ENCODE measurements around the gene ARFGAP3.
A peak's percentile ranks its signal among the peaks of the same experiment; 100 is the strongest.

Gene ARFGAP3, protein sequence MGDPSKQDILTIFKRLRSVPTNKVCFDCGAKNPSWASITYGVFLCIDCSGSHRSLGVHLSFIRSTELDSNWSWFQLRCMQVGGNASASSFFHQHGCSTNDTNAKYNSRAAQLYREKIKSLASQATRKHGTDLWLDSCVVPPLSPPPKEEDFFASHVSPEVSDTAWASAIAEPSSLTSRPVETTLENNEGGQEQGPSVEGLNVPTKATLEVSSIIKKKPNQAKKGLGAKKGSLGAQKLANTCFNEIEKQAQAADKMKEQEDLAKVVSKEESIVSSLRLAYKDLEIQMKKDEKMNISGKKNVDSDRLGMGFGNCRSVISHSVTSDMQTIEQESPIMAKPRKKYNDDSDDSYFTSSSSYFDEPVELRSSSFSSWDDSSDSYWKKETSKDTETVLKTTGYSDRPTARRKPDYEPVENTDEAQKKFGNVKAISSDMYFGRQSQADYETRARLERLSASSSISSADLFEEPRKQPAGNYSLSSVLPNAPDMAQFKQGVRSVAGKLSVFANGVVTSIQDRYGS

DNA sequence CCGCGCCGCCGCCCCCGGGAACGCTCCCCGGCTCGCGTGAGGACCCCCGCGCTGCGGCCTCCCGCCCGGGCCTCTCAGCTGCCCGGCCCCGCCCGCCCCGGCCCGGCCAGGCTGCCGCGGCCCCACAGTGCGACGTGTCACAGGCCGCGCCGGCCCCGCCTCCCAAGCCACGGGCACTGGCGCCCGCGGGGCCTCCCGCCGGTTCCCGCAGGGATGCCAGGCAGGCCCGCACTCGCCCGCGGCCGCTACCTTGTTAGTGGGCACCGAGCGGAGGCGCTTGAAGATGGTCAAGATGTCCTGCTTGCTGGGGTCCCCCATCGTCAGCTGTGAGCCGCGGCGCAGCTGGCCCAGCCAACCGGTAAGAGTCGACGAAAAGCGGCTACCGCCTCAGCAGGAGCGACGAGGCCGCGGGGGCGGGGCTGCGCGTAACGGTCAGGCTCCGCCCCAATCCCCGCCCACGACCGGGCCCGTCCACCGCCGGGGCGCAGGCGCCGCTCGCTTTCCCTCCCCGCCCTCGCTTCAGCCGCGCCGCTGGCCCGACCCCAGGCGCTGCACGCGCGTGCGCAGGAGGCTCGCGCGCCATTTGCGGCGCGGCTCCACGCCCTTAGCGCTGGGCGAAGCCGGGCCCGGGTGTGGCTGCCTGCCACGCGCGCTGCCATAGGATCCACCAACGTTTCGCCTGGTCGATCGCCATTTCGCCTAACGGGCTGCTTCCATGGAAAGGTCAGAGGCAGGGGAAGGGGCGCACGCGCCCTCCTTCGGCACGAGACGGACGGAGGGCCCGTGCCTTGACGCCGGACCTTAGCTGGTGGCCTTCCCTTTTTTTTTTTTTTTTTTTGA, at the start of gene ARFGAP3:
ARFGAP3 (minus strand) TSS at position 409 of the 840 bp plus-strand sequence; CDS start at position 318, 91 bp downstream.
- DNase-seq (ENCODE audit: low spot score), result peak; percentile 100

DNA sequence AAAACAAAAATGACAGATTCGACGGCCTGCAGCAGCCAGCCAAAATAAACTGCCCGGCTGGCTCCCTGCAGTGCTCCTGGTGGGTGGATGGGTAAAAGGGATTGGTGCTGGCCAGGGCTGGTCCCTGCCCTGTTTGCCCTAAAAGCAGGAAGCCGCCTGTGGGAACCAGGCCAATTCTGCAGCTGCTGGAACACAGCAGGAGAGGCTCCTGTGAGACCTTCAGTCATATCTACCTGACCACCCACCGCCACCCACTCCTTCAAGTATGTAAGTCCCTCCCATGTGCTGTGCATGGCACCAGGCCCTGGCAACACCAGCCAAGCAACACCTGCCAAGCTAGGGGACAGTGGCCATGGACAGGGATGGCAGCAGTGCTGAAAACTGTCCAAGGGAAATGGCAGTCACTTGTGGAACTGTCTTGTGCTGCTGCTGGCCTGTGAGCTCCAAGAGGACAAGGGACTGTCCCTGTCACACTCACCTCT, 48.7 kb upstream of the ARFGAP3 start:
- no peak for DNase-seq (ENCODE audit: low spot score)

DNA sequence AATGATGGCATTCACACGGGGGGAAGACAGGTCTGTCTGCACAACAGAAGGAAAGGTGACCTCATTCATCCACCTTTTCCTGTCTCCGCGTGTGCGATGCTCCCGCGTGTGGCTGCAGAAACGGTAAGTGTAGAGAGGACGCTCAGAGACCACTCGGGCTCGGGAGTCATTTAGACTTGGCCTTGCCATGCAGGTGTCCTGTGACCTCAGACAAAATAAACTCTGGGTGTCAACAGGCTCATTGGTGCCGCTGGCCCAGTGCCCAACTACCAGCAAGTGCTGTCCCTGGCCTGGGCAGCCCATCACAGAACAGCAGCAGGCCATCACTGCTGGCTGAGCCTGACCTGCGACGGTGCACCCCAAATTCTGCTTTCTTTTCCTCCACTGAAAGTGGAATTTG, 48.1 kb upstream of the ARFGAP3 start:
- no peak for DNase-seq (ENCODE audit: low spot score)

DNA sequence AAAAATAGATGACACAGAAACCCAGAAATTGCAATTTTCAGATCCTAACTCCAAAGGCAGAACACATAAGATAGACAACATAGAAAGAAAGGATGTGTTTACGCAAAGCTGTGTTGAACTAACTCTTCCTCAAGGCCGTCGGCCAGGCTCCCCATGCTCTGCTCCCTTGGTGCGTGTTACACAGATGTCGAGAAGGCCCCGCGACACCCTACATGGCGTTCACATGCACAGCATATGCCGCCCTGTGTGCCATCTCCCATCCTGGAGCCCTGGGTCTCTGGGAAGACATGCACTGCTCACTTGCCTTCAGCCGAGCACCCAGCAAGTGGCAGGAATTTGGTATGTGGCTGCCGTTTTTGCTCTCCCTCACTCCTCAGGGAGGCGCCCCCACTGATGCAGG, 47.0 kb upstream of the ARFGAP3 start:
- DNase-seq (ENCODE audit: low spot score), result no peak

DNA sequence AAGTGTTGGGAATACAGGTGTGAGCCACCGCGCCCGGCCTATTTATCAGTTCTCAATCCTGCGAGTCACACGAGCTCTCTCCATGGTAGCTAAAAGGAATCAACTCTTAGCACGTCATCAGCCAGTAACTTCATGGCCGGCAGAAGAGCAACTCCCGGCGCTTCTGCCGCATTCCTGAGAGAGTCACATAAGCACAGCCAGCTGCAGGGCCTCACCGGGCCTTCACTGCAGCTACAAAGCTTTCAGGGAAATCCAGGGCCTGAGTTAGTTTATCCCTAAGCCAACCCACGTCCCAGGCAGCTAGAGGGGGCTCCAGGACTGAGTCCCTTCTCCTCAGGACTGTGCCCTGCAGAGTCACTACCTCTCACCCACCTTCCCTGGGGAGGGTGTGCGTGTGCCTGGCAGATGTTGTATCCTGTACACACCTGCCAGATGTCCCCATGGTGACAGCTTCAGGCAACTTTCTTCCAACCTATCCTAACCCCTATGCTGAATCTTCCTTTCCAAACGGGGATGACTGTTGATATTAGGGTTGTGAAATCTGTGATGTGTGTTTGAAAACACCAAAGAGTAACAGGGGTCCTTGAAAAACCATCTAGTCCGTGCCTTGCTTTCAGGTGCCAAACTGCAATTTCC, 45.9 kb upstream of the ARFGAP3 start:
- no peak for DNase-seq (ENCODE audit: low spot score)

DNA sequence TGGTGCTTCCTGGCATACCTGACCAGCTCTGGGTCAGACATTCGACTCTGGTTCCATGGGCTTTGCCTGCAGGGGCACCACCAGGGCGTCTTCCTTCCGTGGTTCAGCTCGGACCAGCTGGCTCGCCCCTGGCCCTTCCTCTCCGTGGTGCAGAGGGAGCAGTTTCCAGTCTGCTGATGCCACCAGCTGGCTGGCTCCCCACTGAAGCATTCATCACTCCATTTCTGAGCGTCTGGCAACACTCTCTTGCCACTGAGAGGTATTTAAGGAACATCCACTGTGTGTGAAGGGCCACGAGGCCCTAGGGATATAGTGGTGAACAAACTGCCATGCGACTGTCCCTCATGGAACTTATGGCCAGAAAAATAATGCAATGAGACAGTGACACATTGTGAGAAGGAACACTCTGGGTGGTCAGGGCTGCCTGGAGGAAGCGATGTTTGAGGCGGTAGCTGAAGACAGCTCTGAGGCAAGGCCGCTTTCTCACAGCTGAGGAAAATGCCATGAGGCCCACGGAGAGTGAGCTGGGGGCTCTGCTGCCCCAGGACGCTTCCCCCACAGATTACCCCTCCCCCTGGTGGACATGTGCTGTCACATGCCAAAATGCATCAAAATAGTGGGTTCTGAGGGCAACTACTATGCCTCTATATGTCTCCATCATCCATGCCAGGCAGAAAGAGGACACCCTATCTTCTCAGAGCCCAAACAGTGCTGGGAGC, 44.9 kb upstream of the ARFGAP3 start:
- DNase-seq (ENCODE audit: low spot score), result no peak

DNA sequence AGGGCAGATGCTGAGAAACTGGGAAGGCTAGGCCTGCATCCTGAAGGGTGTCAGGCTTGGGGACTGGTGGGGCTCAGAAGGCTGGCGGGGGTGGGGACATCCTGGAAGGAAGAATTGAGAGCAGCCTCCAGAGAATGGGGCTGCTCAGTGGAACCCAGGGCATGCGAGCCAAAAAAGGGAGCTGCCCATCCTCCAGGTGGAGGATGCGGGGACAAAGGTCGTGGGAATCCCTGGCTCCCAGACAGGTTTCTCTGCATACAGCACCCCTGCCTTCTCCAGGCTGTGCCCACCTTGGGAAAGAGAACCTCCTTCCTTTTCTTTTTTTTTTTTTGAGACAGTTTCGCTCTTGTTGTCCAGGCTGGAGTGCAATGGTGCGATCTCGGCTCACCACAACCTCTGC, 40.9 kb upstream of the ARFGAP3 start:
- DNase-seq (ENCODE audit: low spot score), result no peak

DNA sequence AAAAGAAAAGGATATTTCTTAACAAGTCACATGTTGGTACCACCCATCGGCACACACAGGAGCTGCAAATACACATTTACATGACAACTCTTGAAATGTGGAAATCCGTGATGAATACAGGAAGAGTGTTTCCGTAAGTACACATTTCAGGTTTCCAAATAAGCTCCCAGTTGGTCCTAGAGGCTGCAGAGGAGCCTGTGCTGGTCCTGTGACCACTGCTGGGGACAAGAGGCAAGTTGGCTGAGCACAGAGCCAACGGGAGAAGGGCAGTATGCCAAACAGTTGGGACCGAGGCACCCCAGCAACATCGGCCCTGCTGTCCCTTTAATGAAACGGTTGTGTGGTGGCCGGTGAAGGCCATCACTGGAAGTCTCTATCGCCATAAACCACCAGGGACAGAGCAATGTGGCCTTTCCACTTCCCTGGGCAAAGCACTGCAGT, 38.5 kb upstream of the ARFGAP3 start:
- no peak for DNase-seq (ENCODE audit: low spot score)

DNA sequence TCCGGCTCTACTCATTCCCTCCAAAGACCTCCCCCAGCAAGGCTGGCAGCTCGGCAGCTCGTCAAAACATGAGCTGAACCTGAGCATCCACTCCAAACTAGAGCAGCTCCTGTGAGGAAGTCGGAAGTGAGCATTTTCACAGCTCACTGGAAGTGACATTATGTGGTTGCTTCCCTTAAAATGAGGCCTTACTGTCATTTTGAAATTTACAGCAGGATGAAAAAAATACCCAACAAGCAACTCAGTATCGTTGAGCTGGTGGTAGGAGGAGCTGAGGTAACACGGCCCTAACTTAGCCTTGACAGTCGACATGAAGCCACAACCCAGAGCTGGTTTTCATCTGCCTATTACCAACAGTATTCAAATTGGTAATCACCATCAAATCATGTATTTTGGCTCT, 38.0 kb upstream of the ARFGAP3 start:
- DNase-seq (ENCODE audit: low spot score), result no peak

DNA sequence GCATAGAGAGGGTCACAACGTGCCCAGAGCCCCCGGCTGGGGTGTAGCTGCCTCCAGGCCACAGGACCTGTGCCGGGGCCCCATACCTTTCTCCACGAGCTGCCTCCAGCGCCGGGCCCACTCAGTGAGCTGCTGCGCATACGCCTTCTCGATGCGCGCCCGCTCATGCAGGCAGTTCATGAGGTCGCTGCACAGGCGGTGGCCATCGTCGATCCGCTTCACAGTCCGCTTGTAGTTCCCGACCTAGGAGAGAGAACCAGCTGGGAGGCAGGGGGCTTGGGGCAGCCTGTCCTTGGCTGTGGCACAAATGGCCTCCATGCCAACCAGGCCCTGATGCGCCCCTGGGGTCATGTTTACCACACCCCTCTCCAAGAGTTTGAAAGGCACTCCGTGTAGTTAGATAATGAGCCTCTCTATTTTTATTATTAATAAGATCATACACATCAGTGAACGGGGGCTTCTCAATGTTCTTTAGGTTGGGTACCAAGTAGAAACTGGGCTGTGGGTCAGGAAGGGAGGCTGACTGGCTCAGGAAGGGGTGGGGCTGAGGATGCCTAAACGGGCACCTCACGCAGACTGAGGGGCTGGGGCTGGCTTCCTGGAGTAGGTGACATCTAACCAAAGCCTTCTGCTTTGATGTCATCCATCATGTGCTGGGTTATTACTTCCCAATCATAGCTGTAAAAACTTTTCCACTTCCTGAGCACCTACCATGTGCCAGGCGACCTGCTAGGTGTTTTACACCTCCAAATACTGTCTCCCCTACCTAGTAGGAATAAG, 36.5 kb upstream of the ARFGAP3 start:
- no peak for DNase-seq (ENCODE audit: low spot score)

DNA sequence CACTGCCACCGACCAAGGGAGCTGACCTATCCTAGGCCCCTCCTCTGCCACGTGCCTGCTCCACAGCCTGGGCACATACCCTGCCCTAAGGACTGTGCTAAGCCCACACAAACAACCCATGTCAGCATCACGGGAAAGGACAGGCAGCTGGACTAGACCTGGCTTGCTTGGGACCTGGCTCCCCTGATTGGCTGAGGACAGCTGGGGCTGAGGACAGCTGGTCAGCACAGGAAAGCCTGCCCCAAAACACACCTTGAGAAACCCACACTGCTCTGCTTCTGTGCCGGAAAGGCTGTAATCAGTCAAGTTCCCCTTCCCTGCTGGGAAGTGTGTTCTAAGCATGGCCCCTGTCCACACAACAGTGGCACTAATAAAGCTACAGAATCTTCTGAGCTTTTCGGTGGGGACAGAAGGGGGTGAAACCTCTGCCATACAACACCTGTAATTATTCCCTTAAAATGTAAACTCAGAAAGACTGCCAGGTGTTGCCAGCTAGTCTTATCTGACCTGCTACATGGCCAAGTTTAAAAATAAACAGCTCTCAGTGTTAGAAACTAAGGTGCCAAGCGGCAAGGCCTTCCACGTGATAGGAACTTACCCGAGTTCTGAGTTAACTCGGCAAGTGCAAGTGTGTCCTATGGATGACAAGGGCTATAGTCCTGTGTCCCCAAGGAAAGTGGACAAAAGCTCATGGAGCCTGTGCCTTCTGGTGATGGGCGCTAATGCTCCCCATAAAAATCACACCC, 35.7 kb upstream of the ARFGAP3 start:
- no peak for DNase-seq (ENCODE audit: low spot score)

DNA sequence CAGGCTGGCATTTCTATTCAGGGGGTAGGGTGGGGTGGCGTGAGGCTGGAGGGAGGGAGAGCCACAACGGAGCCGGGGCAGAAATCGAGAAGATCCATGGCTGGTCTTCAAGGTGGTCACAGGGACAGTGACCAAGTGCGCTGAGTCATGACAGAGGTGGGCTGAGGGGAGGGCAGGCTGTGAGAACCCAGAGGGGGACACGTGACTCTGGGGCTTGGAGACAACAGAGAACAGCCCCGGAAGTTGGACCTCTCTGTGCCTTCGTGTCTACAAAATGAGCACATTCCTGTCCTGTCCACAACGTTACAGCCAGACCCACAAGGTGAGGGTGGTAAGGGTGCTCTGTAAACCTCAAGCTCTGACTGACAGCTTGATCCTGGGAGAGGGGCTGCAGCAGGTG, 35.1 kb upstream of the ARFGAP3 start:
- DNase-seq (ENCODE audit: low spot score), result no peak

DNA sequence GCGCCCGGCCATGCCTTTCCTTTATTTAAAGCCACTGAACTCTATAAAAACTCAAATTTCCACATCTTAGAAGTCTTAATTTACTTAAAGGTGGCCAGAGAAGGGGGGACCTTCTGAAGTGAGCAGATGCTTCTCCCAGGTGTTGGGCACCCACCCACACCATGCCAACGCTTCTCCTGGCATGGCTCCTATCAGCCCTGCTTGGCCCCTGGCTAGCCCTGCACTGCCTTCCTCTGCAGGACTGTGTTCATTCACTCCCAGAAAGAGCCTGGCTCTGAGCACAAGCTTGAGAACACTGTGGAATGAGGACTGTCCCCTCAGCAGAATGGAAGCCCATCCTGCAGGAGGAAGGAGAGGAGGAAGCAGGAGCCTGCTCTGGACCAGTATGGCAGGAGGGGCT, 34.6 kb upstream of the ARFGAP3 start:
- no peak for DNase-seq (ENCODE audit: low spot score)

DNA sequence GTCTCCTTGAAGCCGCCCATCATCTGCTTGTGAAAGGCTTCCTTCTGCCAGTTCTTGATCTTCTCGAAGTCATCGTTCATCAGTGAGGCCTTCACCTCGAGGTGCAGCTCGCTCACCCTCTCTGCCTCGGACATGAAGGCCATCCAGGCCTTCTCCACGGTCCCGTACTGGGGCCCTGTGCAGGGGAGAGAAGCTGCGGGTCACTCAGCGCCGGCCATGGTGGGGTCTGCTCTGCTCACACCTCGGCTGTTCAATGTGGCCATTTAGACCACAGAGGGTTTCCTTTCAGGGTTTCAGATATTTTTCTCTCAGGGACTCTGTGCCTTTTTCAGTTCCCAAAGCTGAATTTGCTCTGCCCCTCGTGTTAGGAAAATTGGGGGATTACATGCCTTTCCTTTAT, 33.9 kb upstream of the ARFGAP3 start:
- no peak for DNase-seq (ENCODE audit: low spot score)

DNA sequence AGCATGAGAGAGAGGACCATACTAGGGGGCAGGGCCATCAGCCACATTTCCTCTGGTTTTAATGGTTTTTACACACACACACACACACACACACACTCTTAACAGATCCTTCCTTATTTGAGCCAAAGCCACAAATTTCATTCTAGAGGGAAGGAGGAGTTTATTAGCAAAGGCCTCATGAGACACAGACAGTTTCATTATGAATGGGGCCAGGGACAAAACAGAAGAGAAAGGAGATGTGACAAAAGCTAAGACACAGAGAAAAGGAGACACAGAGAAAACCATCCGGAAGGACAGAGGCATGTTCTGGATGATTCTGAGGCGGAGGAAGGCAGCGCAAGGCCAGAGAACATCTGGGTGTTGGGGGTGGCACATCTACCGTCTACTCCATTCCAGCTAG, 32.2 kb upstream of the ARFGAP3 start:
- DNase-seq (ENCODE audit: low spot score), result no peak

DNA sequence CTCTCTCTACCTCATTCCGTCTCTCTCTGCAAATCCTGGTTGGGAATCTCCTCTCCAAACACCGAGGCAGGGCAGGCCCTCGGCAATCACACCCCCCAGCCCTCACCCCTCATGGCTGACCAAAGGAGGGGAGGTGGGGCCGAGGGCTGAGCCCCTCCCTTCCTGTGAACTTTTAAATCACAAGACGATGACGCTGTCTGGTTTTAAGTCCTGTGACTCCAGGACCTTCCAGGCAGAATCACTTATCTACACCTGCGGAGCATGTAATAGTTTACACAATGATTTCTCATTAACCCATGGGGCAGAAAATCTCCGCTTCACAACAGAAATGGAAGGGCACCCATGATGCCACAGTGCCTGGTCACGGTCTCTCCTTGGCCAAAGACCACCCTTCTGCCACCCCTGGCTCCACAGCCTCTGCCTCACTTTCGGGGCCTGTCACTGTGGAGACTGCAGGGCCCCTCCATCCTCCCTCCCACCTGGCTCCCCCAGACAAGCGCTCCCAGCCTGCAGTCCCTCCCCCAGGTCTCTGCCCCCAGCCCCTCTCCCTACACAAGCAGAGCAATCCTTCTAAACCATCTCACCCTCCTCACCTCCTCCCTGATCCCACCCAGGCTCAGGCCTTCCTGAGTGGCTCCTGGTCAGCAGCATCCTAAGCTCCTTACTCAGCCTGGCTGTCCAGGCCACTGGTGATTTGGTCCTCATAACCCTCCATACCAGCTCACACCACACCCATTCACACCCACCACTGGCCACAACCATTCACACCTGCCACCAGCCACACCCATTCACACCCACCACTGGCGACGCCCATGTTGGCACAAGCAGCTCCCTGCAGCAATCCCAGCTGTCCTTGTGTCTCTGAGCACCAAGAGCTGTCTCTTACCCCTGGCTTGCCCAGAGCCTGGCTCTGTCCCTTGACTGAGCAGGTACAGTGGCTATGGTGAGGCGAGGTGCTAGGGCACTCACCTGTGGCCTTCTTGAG, 30.7 kb upstream of the ARFGAP3 start:
- no peak for DNase-seq (ENCODE audit: low spot score)

DNA sequence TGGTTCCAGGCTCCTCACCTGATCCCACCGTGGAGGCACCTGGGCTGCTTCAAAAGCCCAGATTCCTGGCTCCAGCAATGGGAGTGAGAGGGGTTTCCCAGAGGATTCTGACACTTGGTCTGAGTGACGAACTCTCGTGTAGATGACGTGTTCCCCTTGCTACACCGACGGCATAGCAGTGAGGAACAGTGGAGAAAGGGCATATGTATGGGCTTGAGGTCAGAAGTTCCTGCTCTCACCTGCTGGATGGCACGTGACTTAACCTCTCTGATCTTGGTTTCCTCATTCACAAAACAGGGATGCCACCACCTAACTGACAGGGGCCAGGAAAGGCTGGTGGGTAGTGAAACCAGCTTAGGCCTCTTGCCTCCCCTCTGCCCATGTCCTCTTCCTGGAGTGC, 30.0 kb upstream of the ARFGAP3 start:
- DNase-seq (ENCODE audit: low spot score), result no peak

DNA sequence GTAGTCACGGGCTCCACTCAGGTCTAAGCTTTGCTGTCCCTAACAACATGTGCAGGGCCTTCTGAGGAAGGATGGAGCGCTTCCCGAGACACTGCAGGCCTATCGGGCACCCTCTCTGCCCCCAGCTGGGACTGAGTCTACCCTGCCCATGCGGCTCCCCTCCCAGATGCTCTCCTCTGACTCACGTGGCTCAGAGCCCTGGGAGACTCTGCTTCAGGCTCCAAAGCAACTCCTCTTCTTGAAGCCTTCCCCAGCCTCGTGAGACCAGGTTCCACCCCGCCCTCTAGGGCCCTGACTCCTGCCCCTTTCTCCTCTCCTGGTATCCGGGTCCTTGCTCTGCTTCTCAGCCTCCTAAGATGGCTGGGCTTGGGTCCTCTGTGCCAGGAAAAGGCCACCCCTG, 28.4 kb upstream of the ARFGAP3 start:
- peak; percentile 65 for DNase-seq (ENCODE audit: low spot score)
